ENCODE results near the gene BMF. TPM values are rescaled to one million over a fixed set of nuclear protein-coding genes. Genes with fewer than 3 reads are reported as not detected.
"Not testable (repeated sequence)": the region's sequence is repeated elsewhere in the genome, so short reads cannot be mapped to it uniquely, and the experiment has no call there.

The BMF gene
- total and polyA plus RNA-seq, 8 donors = 16.2 to 58.6 (median 50.6) TPM

DNA sequence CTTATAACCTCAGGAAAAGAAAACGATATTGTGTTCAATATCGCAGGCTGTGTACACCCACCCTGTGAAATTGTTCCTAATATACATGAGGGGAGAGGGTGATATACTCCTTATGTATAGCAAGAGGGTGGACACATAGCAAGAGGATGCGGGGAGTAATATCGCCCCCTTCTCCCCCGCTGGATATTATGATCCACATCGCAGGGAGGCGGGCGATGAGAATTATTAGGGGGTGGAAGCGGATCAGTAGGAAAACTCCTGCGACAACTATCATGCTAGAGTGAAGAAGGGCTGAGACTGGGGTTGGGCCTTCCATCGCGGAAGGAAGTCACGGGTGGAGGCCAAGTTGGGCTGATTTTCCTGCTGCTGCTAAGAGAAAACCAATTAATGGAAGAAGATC, 24.9 kb upstream of the BMF start:
- H3K9me3 ChIP-seq = no peaks in the 10 kb centered on the region
- H3K27ac ChIP-seq = no peak overlapping the region
- H3K4me1 ChIP-seq = no peaks in the 10 kb centered on the region
- TF ChIP-seq CTCF (IDR thresholded peaks at IDR 0.05) = no peak
- H3K36me3 ChIP-seq = no peaks in the 10 kb centered on the region
- DNase-seq = no peak
- intact Hi-C loops (cut with DNase I) = no loop called here
- no peaks in the 10 kb centered on the region for H3K27me3 ChIP-seq
- H3K4me3 ChIP-seq = no peak overlapping the region
- no peak for ATAC-seq

DNA sequence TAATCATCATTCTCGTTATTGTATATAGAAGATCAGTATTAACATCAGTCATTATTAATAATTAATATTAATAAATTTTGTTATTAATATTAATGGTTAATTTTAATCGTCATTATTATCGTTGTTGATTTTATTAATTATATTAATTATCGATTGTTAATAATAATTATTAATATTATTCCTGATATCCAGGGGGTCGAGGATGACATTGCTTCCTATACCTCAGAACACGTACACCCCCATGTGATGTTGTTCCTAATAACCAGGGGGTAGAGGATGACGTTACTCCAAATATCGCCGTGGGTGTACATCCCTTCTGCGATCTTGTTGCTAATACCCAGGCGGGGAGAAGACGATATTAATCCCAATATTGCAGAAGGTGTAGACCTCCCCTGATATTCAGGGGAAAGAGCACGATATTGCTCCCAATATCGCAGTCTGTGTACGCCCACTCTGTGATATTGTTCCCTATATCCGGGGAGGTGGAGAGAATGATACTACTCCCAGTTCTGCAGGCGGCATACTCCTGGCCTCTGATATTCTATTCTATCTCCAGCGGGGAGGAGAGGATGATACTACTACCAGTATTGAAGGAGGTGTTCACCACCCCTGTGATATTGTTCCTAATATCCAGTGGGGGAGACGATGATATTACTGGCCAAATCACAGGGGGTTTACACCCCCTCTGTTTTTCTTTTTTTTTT, 22.3 kb upstream of the BMF start:
- no peak for TF ChIP-seq CTCF (IDR thresholded peaks at IDR 0.05)
- H3K27me3 ChIP-seq = no peaks in the 10 kb centered on the region
- no peaks in the 10 kb centered on the region for H3K9me3 ChIP-seq
- no peak overlapping the region for H3K4me3 ChIP-seq
- H3K36me3 ChIP-seq = no peaks in the 10 kb centered on the region
- H3K4me1 ChIP-seq = no peaks in the 10 kb centered on the region
- ATAC-seq (no peak), DNase-seq (no peak)
- intact Hi-C loops (cut with DNase I) = no loop called here
- H3K27ac ChIP-seq = no peak overlapping the region

GRCh38 chr15:40130118-40130517, 21.4 kb upstream of the BMF start:
- Histone ChIP-seq H3K4me3 (no peak overlapping the region), H3K36me3 (no peaks in the 10 kb centered on the region), H3K4me1 (no peaks in the 10 kb centered on the region), H3K27ac (no peak overlapping the region), H3K9me3 (no peaks in the 10 kb centered on the region), H3K27me3 (no peaks in the 10 kb centered on the region)
- DNase-seq = no peak
- intact Hi-C loops (cut with DNase I) = no loop called here
- no peak for ATAC-seq
- TF ChIP-seq CTCF (IDR thresholded peaks at IDR 0.05) = no peak

DNA sequence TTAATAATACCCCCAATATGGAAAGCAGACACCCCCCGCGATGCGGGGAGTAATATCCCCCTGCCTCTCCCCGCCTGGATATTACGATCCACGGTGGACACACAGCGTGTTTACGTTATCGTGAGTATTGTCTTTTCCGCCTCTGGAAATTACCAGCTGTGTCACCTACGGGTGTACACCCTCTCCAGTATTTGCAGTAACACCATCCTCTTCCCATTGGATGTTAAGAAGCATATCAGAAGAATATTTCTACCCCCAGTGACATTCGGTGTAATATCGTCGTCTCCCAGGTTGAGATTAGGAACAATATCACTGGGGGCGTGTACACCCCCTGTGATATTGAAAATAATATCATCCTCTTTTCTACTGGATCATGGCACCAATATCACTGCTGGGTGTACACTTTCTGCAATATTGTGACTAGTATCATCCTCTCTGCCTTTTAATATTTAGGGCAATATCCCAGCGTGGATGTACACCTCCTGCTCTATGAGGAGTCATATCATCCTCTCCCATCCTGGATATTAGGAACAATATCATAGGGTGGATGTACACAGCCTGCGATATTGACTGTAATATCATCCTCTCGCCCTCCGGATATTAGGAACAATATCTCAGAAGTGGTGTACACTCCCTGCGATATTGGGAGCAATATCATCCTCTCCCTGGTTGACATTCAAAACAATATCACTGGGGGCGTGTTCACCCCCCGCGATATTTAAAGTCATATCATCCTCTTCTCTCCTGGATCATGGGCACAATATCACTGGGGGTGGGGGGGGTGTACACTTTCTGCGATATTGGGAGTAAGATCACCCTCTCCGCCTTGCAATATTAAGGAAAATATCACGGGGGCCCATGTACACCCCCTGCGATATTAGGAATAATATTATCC, 20.3 kb upstream of the BMF start:
- Histone ChIP-seq H3K27ac (no peak overlapping the region), H3K27me3 (no peaks in the 10 kb centered on the region), H3K9me3 (no peaks in the 10 kb centered on the region), H3K4me3 (no peak overlapping the region), H3K4me1 (no peaks in the 10 kb centered on the region), H3K36me3 (no peaks in the 10 kb centered on the region)
- ATAC-seq = no peak
- no peak for TF ChIP-seq CTCF (IDR thresholded peaks at IDR 0.05)
- intact Hi-C loops (cut with DNase I) = no loop called here
- DNase-seq = no peak

GRCh38 chr15:40125950-40126349, 17.3 kb upstream of the BMF start:
- H3K4me3 ChIP-seq = no peak overlapping the region
- H3K36me3 ChIP-seq = no peaks in the 10 kb centered on the region
- H3K9me3 ChIP-seq = no peaks in the 10 kb centered on the region
- TF ChIP-seq CTCF (IDR thresholded peaks at IDR 0.05) = no peak
- intact Hi-C loops (cut with DNase I) = no loop called here
- no peak for ATAC-seq
- peaks cover 0 to 13% of the 10 kb centered on the region in 2 donors for H3K4me1 ChIP-seq
- DNase-seq = no peak
- no peaks in the 10 kb centered on the region for H3K27me3 ChIP-seq
- H3K27ac ChIP-seq = no peak overlapping the region

DNA sequence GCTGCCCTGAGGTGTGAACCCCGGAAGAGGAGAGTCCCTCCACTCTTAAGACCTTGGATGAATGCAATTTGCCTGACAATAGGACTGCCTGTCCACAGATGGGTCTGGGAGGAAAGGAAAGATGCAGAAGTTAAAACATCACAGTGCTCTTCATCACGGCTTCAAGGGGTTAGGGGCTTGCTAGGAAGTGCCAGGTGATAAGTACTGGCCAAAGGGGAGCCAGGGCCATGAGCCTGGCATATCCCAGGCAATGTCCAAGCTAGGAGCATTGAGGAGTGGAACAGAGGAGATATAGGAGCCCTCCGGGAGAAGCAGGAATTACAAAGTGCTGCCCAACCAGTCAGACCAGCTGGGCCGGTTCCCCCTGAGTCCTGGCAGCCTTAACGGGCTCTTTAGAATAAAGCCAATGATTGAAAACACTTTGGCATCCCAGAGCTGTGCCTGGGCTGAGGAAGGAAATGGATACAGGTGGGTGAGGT, 16.2 kb upstream of the BMF start:
- H3K27ac ChIP-seq; H3K27me3 ChIP-seq; H3K4me3 ChIP-seq; DNase-seq; intact Hi-C loops (cut with DNase I); H3K9me3 ChIP-seq; H3K36me3 ChIP-seq: not testable (repeated sequence)
- H3K4me1 ChIP-seq = peaks cover 0 to 13% of the 10 kb centered on the region in 2 donors
- ATAC-seq = peak; percentile 64

- H3K9me3 ChIP-seq; H3K27me3 ChIP-seq; H3K27ac ChIP-seq; DNase-seq; ATAC-seq; intact Hi-C loops (cut with DNase I); H3K4me3 ChIP-seq; H3K36me3 ChIP-seq: not testable (repeated sequence)
- H3K4me1 ChIP-seq = peaks cover 0 to 13% of the 10 kb centered on the region in 2 donors
Observed at GRCh38 chr15:40124333-40124732, 15.7 kb upstream of the BMF start.

- H3K4me3 ChIP-seq; ATAC-seq; H3K27me3 ChIP-seq; H3K36me3 ChIP-seq; H3K27ac ChIP-seq; H3K9me3 ChIP-seq; DNase-seq; intact Hi-C loops (cut with DNase I): not testable (repeated sequence)
- H3K4me1 ChIP-seq = peaks cover 0 to 13% of the 10 kb centered on the region in 2 donors
Observed at GRCh38 chr15:40123863-40124262, 15.2 kb upstream of the BMF start.
